Urinary bladder (tissue), 4 donors: ENCODE measurements around the gene OR2A12. TPM values are rescaled to one million over a fixed set of nuclear protein-coding genes. Genes with fewer than 3 reads are reported as not detected.

ENCODE experiments used
- DNase-seq: peaks from one replicate; pipeline ENCODE4 v3.0.0-alpha.2; 2015; ENCODE audit errors: extremely low spot score
- H3K27ac ChIP-seq: one replicate; pipeline ENCODE4 v1.5.1; 2013; ENCODE audit warnings: low read depth, mild to moderate bottlenecking, moderate library complexity
- H3K36me3 ChIP-seq: one replicate; pipeline ENCODE4 v1.6.1; 2013; ENCODE audit warnings: mild to moderate bottlenecking, moderate library complexity; ENCODE audit not compliant: insufficient read depth
- H3K4me1 ChIP-seq: one replicate; pipeline ENCODE4 v1.6.1; 2013; ENCODE audit warnings: mild to moderate bottlenecking, moderate library complexity; ENCODE audit not compliant: insufficient read depth
- H3K4me3 ChIP-seq: one replicate; pipeline ENCODE4 v1.5.1; 2013; ENCODE audit warnings: low read depth, low read length
- WGBS: extraction: QIAGEN DNeasy Blood & Tissue Kit; methylation state at CpG from one replicate; pipeline ENCODE4 v1.1.7; 2013; 5-methylcytosine and 5-hydroxymethylcytosine counted together
- polyA plus RNA-seq: library from polyadenylated mRNA; stranded (reverse); fragments of 200-250 nt; gene quantifications from one replicate; pipeline ENCODE4 v1.2.3, GENCODE V29; 2013
- small RNA-seq: library from RNA; depleted of rRNA; stranded (forward); fragments of <200 nt; gene quantifications from one replicate; pipeline ENCODE3, GENCODE V24; 2014
- total RNA-seq: library from RNA; depleted of rRNA; stranded (reverse); fragments of >200 nt; gene quantifications from one replicate; pipeline ENCODE4 v1.2.3, GENCODE V29; 2014
- donor health status: healthy with polysubstance abuse.
- donor health status: healthy.

OR2A12 gene
- total and polyA plus RNA-seq, 2 donors, result not detected

GRCh38 chr7:144133307-144133706, 47.2 kb downstream of the OR2A12 start:
- no peak overlapping the region for H3K27ac ChIP-seq
- 86% methylated on average over 6 of the region's 6 CpGs for WGBS
- DNase-seq, result no peak
- no peaks in the 10 kb centered on the region for H3K36me3 ChIP-seq
- H3K4me3 ChIP-seq, result no peak overlapping the region
- no peaks in the 10 kb centered on the region for H3K4me1 ChIP-seq

DNA sequence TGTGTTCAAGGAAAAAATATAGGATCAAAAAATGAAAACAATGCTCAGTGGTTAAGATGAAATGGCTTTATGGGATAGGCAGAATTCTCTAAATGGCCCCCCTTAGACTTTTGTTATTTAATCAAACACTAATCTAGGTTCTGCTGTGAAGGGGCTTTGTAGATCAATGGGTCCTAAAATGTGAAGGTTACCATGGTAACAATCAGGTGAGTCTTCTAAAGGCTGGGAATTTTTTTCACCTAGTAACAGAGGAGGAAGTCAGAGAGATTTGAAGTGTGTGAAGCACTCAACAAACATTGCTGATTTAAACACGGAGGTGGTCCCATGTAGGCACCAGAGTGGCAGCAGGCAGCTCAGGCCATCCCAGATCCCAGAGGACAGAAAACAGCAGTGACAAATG, 48.0 kb downstream of the OR2A12 start:
- no peak overlapping the region for H3K27ac ChIP-seq
- H3K4me3 ChIP-seq, result no peak overlapping the region
- H3K36me3 ChIP-seq, result no peaks in the 10 kb centered on the region
- no peak for DNase-seq
- no peaks in the 10 kb centered on the region for H3K4me1 ChIP-seq
- WGBS, result 84% methylated on average over 1 of the region's 1 CpG

DNA sequence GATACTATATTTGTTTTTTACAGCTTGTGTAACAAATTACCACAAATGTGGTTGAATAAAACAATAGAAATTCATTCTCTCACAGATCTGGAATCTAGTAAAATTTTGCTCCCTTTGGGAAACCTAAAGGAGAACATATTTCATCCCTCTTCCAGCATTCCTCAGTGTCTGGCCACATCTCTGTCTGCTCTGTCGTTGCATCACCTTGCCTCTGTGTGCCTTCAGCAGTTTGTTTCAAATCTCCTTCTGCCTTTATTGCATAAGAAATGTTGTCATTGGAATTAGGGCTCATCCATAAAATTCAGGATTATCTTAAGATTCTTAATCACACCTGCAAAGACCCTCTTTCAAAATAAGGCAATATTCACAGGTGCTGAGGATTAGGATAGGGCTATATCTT, 51.4 kb downstream of the OR2A12 start:
- Histone ChIP-seq H3K36me3 (no peaks in the 10 kb centered on the region), H3K4me1 (no peaks in the 10 kb centered on the region), H3K27ac (no peak overlapping the region), H3K4me3 (no peak overlapping the region)
- no peak for DNase-seq
- WGBS, result 55% methylated on average over 1 of the region's 1 CpG

DNA sequence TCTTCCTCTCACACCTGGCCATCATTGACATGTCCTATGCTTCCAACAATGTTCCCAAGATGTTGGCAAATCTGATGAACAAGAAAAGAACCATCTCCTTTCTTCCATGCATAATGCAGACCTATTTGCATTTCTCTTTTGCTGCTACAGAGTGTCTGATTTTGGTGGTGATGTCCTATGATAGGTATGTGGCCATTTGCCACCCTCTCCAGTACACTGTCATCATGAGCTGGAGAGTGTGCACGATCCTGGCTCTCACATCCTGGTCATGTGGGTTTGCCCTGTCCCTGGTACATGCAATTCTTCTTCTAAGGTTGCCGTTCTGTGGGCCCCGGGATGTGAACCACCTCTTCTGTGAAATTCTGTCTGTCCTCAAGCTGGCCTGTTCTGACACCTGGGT, 56.1 kb downstream of the OR2A12 start:
- Histone ChIP-seq H3K27ac (no peak overlapping the region), H3K4me3 (no peak overlapping the region), H3K4me1 (no peaks in the 10 kb centered on the region), H3K36me3 (no peaks in the 10 kb centered on the region)
- no peak for DNase-seq
- WGBS, result 86% methylated on average over 3 of the region's 3 CpGs

DNA sequence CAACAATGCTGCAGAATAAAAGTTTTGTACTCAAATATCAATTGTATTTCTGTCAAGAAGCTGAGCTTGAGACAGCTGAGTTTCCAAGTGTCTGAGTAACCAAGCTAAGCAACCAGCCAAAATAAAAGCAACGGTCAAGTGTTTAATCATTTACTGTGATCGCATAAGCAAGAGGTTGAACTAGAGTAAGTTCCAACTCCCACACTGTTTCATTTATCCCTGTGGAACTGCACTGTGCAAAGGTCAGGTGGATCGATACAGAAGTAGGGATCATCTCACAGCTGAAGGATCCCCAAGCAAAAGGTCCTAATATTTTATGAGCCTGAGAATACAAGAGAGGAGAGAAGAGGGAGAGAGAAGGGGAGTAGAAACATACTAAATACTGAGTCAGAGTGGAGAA, 58.3 kb downstream of the OR2A12 start:
- WGBS, result 93% methylated on average over 3 of the region's 3 CpGs
- no peaks in the 10 kb centered on the region for H3K4me1 ChIP-seq
- no peak for DNase-seq

GRCh38 chr7:144148224-144148827, 62.2 kb downstream of the OR2A12 start:
- Histone ChIP-seq H3K36me3 (no peaks in the 10 kb centered on the region), H3K4me1 (no peaks in the 10 kb centered on the region), H3K4me3 (no peak overlapping the region), H3K27ac (no peak overlapping the region)
- 85% methylated on average over 2 of the region's 2 CpGs for WGBS
- no peak for DNase-seq

More for the DNA sequence above, 58.3 kb downstream of the OR2A12 start:
- H3K27ac ChIP-seq, result no peak overlapping the region
- no peak overlapping the region for H3K4me3 ChIP-seq
- H3K36me3 ChIP-seq, result no peaks in the 10 kb centered on the region

Small RNA genes lying within 50 kb of the gene (small RNA-seq; reads per million reads assigned to genes)
- not detected for gene OR2A41P

Other genes starting within 250 kb of the OR2A12 start
- gene TCAF1, start 184.1 kb upstream of the OR2A12 start, total RNA-seq, result 67.0 TPM
- 27.3 TPM for gene TCAF1, start 184.1 kb upstream of the OR2A12 start, polyA plus RNA-seq
- not detected for gene OR2F2, start 151.0 kb upstream of the OR2A12 start, total RNA-seq
- gene OR2F2, start 151.0 kb upstream of the OR2A12 start, polyA plus RNA-seq, result not detected
- gene OR2F1, start 131.4 kb upstream of the OR2A12 start, total RNA-seq, result not detected
- gene OR2F1, start 131.4 kb upstream of the OR2A12 start, polyA plus RNA-seq, result not detected
- gene OR6B1, start 86.0 kb upstream of the OR2A12 start, total RNA-seq, result not detected
- not detected for gene OR6B1, start 86.0 kb upstream of the OR2A12 start, polyA plus RNA-seq
- gene OR2A5, start 37.3 kb upstream of the OR2A12 start, total RNA-seq, result not detected
- gene OR2A5, start 37.3 kb upstream of the OR2A12 start, polyA plus RNA-seq, result not detected
- not detected for gene OR2A25, start 16.5 kb upstream of the OR2A12 start, total RNA-seq
- not detected for gene OR2A25, start 16.5 kb upstream of the OR2A12 start, polyA plus RNA-seq
- gene OR2A2, start 23.3 kb downstream of the OR2A12 start, total RNA-seq, result not detected
- gene OR2A2, start 23.3 kb downstream of the OR2A12 start, polyA plus RNA-seq, result not detected
- gene OR2A14, start 36.9 kb downstream of the OR2A12 start, total RNA-seq, result not detected
- not detected for gene OR2A14, start 36.9 kb downstream of the OR2A12 start, polyA plus RNA-seq
- gene CTAGE4, start 97.2 kb downstream of the OR2A12 start, total RNA-seq, result 7.8 TPM
- 0.27 TPM for gene CTAGE4, start 97.2 kb downstream of the OR2A12 start, polyA plus RNA-seq
- 6.5 TPM for gene ARHGEF35, start 109.6 kb downstream of the OR2A12 start, total RNA-seq
- 2.9 TPM for gene ARHGEF35, start 109.6 kb downstream of the OR2A12 start, polyA plus RNA-seq
- gene OR2A42, start 153.3 kb downstream of the OR2A12 start, total RNA-seq, result 0.42 TPM
- 0.04 TPM for gene OR2A42, start 153.3 kb downstream of the OR2A12 start, polyA plus RNA-seq
- 5.6 TPM for gene OR2A7, start 178.5 kb downstream of the OR2A12 start, total RNA-seq
- gene OR2A7, start 178.5 kb downstream of the OR2A12 start, polyA plus RNA-seq, result 1.2 TPM
- gene CTAGE8, start 183.0 kb downstream of the OR2A12 start, total RNA-seq, result 0.79 TPM
- 0.42 TPM for gene CTAGE8, start 183.0 kb downstream of the OR2A12 start, polyA plus RNA-seq
- 0.05 TPM for gene OR2A1, start 226.1 kb downstream of the OR2A12 start, total RNA-seq
- gene OR2A1, start 226.1 kb downstream of the OR2A12 start, polyA plus RNA-seq, result 0.23 TPM